ENCODE data around the gene OPCML.

GRCh38 chr11:133215596-133216230 lies 316.6 kb downstream of the OPCML start:
- TF ChIP-seq CTCF (IDR thresholded peaks at IDR 0.05): no peak
- no peak for TF ChIP-seq TCF7L2 (IDR thresholded peaks at IDR 0.05; ENCODE audit: low read depth, low read length)
